ENCODE data around the gene GARS1. TPM values are rescaled to one million over a fixed set of nuclear protein-coding genes. Genes with fewer than 3 reads are reported as not detected.

Gene GARS1
- total RNA-seq, 1 donor from 2014 or later = 517 TPM

DNA sequence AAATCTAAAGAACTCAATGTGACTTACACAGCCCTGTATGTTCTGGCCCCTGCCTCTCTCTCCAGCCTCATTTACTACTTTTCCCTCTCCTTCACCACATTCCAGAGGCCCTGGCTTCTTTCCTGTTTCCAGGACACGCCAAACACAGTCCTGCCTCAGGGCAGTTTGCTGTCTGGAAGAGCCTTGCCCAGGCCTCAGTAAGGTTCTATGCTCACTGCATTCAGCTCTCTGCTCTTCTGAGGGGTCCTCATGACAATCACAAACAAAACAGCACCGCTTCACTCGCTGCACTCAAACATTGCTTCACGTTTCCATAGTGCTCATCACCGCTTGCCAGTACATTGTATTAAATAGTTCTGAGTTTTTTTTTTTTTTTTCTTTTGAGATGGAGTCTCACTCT lies 35.1 kb upstream of the GARS1 start:
- Histone ChIP-seq H3K4me3 (ENCODE audit: insufficient read depth, low read depth, low read length) (no peak overlapping the region), H3K27me3 (ENCODE audit: insufficient read depth, low read length) (no peaks in the 10 kb centered on the region), H3K27ac (ENCODE audit: low read depth, low read length) (no peak overlapping the region), H4K20me1 (ENCODE audit: insufficient read depth, low read length) (peaks cover 15% of the 10 kb centered on the region), H3K79me2 (ENCODE audit: insufficient read depth, low read length) (no peaks in the 10 kb centered on the region), H3K9me3 (ENCODE audit: insufficient read depth, low read depth, low read length) (no peaks in the 10 kb centered on the region), H3K9ac (ENCODE audit: low read length) (no peak overlapping the region), H2AFZ (ENCODE audit: low read depth, low read length) (no peak overlapping the region), H3K4me1 (ENCODE audit: insufficient read depth, low read length) (peaks cover 24% of the 10 kb centered on the region), H3K36me3 (ENCODE audit: insufficient read depth, low read length) (no peaks in the 10 kb centered on the region), H3K4me2 (ENCODE audit: low read length) (no peak overlapping the region)
- FAIRE-seq = no peak
- TF ChIP-seq EZH2 (IDR thresholded peaks at IDR 0.05; ENCODE audit: insufficient read depth, low read length) = no peak
- TF ChIP-seq CTCF (IDR thresholded peaks at IDR 0.05; ENCODE audit: insufficient read depth, low read depth, low read length) = no peak
- no peak overlapping the region for H3K4me3 Mint-ChIP-seq (ENCODE audit: unreplicated experiment)
- no peaks in the 10 kb centered on the region for H3K27me3 Mint-ChIP-seq (ENCODE audit: low read depth, unreplicated experiment)
- peaks cover 15% of the 10 kb centered on the region for H3K4me1 Mint-ChIP-seq (ENCODE audit: low read depth, unreplicated experiment)
- DNase-seq (ENCODE audit: low read depth) = no peak
- H3K27ac Mint-ChIP-seq (ENCODE audit: unreplicated experiment) = no peak overlapping the region
- H3K9me3 Mint-ChIP-seq (ENCODE audit: unreplicated experiment) = no peaks in the 10 kb centered on the region
- peaks cover 22% of the 10 kb centered on the region for H3K36me3 Mint-ChIP-seq (ENCODE audit: low read depth, unreplicated experiment)

- no peak overlapping the region for H3K4me3 Mint-ChIP-seq (ENCODE audit: unreplicated experiment)
- H3K4me2 ChIP-seq (ENCODE audit: low read length) = no peak overlapping the region
- peaks cover 24% of the 10 kb centered on the region for H3K4me1 ChIP-seq (ENCODE audit: insufficient read depth, low read length)
- no peak overlapping the region for H3K27ac ChIP-seq (ENCODE audit: low read depth, low read length)
- no peak overlapping the region for H2AFZ ChIP-seq (ENCODE audit: low read depth, low read length)
- no peaks in the 10 kb centered on the region for H3K9me3 Mint-ChIP-seq (ENCODE audit: unreplicated experiment)
- H3K27me3 Mint-ChIP-seq (ENCODE audit: low read depth, unreplicated experiment) = no peaks in the 10 kb centered on the region
- no peak overlapping the region for H3K9ac ChIP-seq (ENCODE audit: low read length)
- peaks cover 15% of the 10 kb centered on the region for H4K20me1 ChIP-seq (ENCODE audit: insufficient read depth, low read length)
- H3K27ac Mint-ChIP-seq (ENCODE audit: unreplicated experiment) = no peak overlapping the region
- no peaks in the 10 kb centered on the region for H3K79me2 ChIP-seq (ENCODE audit: insufficient read depth, low read length)
- FAIRE-seq (no peak), DNase-seq (ENCODE audit: low read depth) (no peak)
- H3K4me1 Mint-ChIP-seq (ENCODE audit: low read depth, unreplicated experiment) = peaks cover 15% of the 10 kb centered on the region
- H3K36me3 Mint-ChIP-seq (ENCODE audit: low read depth, unreplicated experiment) = peaks cover 18% of the 10 kb centered on the region
- no peak for TF ChIP-seq EZH2 (IDR thresholded peaks at IDR 0.05; ENCODE audit: insufficient read depth, low read length)
- TF ChIP-seq CTCF (IDR thresholded peaks at IDR 0.05; ENCODE audit: insufficient read depth, low read depth, low read length) = no peak
- H3K36me3 ChIP-seq (ENCODE audit: insufficient read depth, low read length) = peaks cover 4% of the 10 kb centered on the region
- H3K27me3 ChIP-seq (ENCODE audit: insufficient read depth, low read length) = no peaks in the 10 kb centered on the region
- no peaks in the 10 kb centered on the region for H3K9me3 ChIP-seq (ENCODE audit: insufficient read depth, low read depth, low read length)
- no peak overlapping the region for H3K4me3 ChIP-seq (ENCODE audit: insufficient read depth, low read depth, low read length)
Measured at GRCh38 chr7:30561389-30561788, 33.3 kb upstream of the GARS1 start.

- Mint-ChIP-seq H3K27ac (ENCODE audit: unreplicated experiment) (no peak overlapping the region), H3K27me3 (ENCODE audit: low read depth, unreplicated experiment) (no peaks in the 10 kb centered on the region), H3K4me3 (ENCODE audit: unreplicated experiment) (no peak overlapping the region), H3K4me1 (ENCODE audit: low read depth, unreplicated experiment) (peaks cover 15% of the 10 kb centered on the region), H3K36me3 (ENCODE audit: low read depth, unreplicated experiment) (peaks cover 23% of the 10 kb centered on the region), H3K9me3 (ENCODE audit: unreplicated experiment) (no peaks in the 10 kb centered on the region)
- Histone ChIP-seq H3K4me2 (ENCODE audit: low read length) (peak overlapping the region; percentile 75), H3K79me2 (ENCODE audit: insufficient read depth, low read length) (no peaks in the 10 kb centered on the region), H3K36me3 (ENCODE audit: insufficient read depth, low read length) (peaks cover 4% of the 10 kb centered on the region), H4K20me1 (ENCODE audit: insufficient read depth, low read length) (peaks cover 15% of the 10 kb centered on the region), H3K4me1 (ENCODE audit: insufficient read depth, low read length) (peaks cover 24% of the 10 kb centered on the region), H3K27ac (ENCODE audit: low read depth, low read length) (peak overlapping the region; percentile 8), H3K9ac (ENCODE audit: low read length) (peak overlapping the region; percentile 39), H3K4me3 (ENCODE audit: insufficient read depth, low read depth, low read length) (no peak overlapping the region), H2AFZ (ENCODE audit: low read depth, low read length) (no peak overlapping the region), H3K27me3 (ENCODE audit: insufficient read depth, low read length) (no peaks in the 10 kb centered on the region), H3K9me3 (ENCODE audit: insufficient read depth, low read depth, low read length) (no peaks in the 10 kb centered on the region)
- no peak for FAIRE-seq
- TF ChIP-seq CTCF (IDR thresholded peaks at IDR 0.05; ENCODE audit: insufficient read depth, low read depth, low read length) (peak; percentile 24), EZH2 (IDR thresholded peaks at IDR 0.05; ENCODE audit: insufficient read depth, low read length) (no peak)
- DNase-seq (ENCODE audit: low read depth) = peak; percentile 64
Measured at GRCh38 chr7:30562498-30562897, 32.2 kb upstream of the GARS1 start.
